Spinal cord (tissue), 10 donors: ENCODE data around the gene ACADS. TPM values are rescaled to one million over a fixed set of nuclear protein-coding genes. Genes with fewer than 3 reads are reported as not detected.

Experiments used
- DNase-seq, 6 donors: peaks; one replicate each; pipeline versions ENCODE4 v3.0.0 to v3.0.0-alpha.2; 2013 to 2015; ENCODE audit warnings: low spot score in 6 of 6, low read depth in 4 of 6
- H3K27ac ChIP-seq: one replicate; pipeline ENCODE4 v1.5.1; 2013; ENCODE audit warnings: low read depth, low read length, control low read depth
- H3K27me3 ChIP-seq: one replicate; pipeline ENCODE4 v1.6.1; 2013; ENCODE audit warnings: low read length; ENCODE audit not compliant: control insufficient read depth, insufficient read depth
- H3K36me3 ChIP-seq: one replicate; pipeline ENCODE4 v1.6.1; 2013; ENCODE audit warnings: low read length; ENCODE audit not compliant: control insufficient read depth, insufficient read depth
- H3K4me1 ChIP-seq: one replicate; pipeline ENCODE4 v1.6.1; 2013; ENCODE audit warnings: low read length; ENCODE audit not compliant: control insufficient read depth, insufficient read depth
- H3K4me3 ChIP-seq: one replicate; pipeline ENCODE4 v1.5.1; 2013; ENCODE audit warnings: low read depth, low read length, control low read depth
- H3K9me3 ChIP-seq: one replicate; pipeline ENCODE4 v1.6.1; 2013; ENCODE audit warnings: low read length; ENCODE audit not compliant: control insufficient read depth, insufficient read depth
- WGBS: methylation state at CpG from one replicate; pipeline ENCODE4 v1.1.5; 2013; ENCODE audit warnings: missing lambda C conversion rate; ENCODE audit not compliant: insufficient coverage; 5-methylcytosine and 5-hydroxymethylcytosine counted together
- polyA plus RNA-seq, 2 donors: library from polyadenylated mRNA; unstranded; fragments of 120-200 nt; gene quantifications; one replicate each; pipeline ENCODE4 v1.2.1, GENCODE V29; 2013; ENCODE audit not compliant: insufficient read length in 2 of 2
- total RNA-seq, 2 donors: library from RNA; depleted of rRNA in 1 of 2; stranded (reverse); fragments of 120-200 nt in 1 of 2; fragments of >200 nt in 1 of 2; gene quantifications; one replicate each; pipeline versions ENCODE4 v1.2.3 to v1.2.4, GENCODE V29; 2013 to 2014
- donor health status: healthy.

The ACADS gene
- total and polyA plus RNA-seq, 4 donors = 6.7 to 12.7 (median 11.9) TPM

DNA sequence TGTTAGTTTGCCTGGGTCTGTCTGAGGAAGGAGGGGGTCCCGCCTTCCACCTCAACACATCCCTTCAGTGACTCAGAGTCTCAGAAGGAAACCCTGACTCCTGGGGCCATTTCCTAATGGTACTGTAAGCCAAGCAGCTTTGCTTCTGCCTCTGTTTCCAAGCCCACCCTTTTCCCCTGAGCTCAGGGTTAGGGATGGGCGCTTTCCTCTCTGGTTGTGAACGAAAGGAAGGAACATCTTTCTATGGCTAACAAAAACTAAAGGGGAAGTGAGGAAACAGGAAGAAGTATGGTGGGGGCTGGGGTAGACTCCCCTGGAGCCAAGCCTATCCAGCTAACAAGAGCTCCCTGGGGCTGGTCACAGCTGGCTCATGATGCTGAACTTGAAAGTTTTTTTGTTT is 27.0 kb upstream of the ACADS start:
- no peak overlapping the region for H3K4me3 ChIP-seq
- DNase-seq = no peak
- H3K36me3 ChIP-seq = peaks cover 72% of the 10 kb centered on the region
- no peaks in the 10 kb centered on the region for H3K4me1 ChIP-seq
- no peaks in the 10 kb centered on the region for H3K9me3 ChIP-seq
- H3K27me3 ChIP-seq = no peaks in the 10 kb centered on the region
- no CpG with 5 or more reads among the region's 3 CpGs for WGBS
- no peak overlapping the region for H3K27ac ChIP-seq

GRCh38 chr12:120699553-120699952 is 26.1 kb upstream of the ACADS start:
- no peaks in the 10 kb centered on the region for H3K9me3 ChIP-seq
- H3K4me1 ChIP-seq = no peaks in the 10 kb centered on the region
- H3K27ac ChIP-seq = no peak overlapping the region
- no peak for DNase-seq
- WGBS = 98% methylated on average over 7 of the region's 7 CpGs
- no peaks in the 10 kb centered on the region for H3K27me3 ChIP-seq
- peaks cover 66% of the 10 kb centered on the region for H3K36me3 ChIP-seq
- H3K4me3 ChIP-seq = no peak overlapping the region

DNA sequence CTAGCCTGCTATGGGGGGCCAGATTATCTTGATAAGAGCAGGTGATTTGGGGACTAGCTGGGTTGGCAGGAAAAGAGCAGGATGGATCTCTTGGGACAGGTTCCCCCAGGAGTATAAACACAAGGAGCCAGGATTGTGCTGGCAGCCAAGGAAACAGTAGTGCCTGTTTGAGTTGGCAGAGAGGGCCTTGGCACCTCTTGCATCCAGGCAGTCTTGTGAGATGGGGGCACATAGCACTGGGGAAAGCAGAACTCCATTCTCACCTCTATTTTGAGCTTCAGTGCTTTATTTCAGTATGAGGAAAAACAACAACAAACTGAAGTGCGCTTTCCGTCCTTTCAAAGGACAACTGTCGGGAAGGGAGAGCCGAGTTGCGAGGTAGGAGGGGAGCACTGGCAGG is 24.7 kb upstream of the ACADS start:
- no peaks in the 10 kb centered on the region for H3K9me3 ChIP-seq
- no peak overlapping the region for H3K27ac ChIP-seq
- H3K36me3 ChIP-seq = peaks cover 59% of the 10 kb centered on the region
- no peaks in the 10 kb centered on the region for H3K4me1 ChIP-seq
- WGBS = 96% methylated on average over 5 of the region's 5 CpGs
- no peaks in the 10 kb centered on the region for H3K27me3 ChIP-seq
- H3K4me3 ChIP-seq = no peak overlapping the region
- peak in 1 of 6 donors; percentile 31 for DNase-seq

GRCh38 chr12:120702637-120703036 is 23.0 kb upstream of the ACADS start:
- no peak overlapping the region for H3K4me3 ChIP-seq
- peaks cover 49% of the 10 kb centered on the region for H3K36me3 ChIP-seq
- no peak overlapping the region for H3K27ac ChIP-seq
- WGBS = 100% methylated on average over 1 of the region's 1 CpG
- no peak for DNase-seq
- H3K9me3 ChIP-seq = no peaks in the 10 kb centered on the region
- no peaks in the 10 kb centered on the region for H3K4me1 ChIP-seq
- no peaks in the 10 kb centered on the region for H3K27me3 ChIP-seq

DNA sequence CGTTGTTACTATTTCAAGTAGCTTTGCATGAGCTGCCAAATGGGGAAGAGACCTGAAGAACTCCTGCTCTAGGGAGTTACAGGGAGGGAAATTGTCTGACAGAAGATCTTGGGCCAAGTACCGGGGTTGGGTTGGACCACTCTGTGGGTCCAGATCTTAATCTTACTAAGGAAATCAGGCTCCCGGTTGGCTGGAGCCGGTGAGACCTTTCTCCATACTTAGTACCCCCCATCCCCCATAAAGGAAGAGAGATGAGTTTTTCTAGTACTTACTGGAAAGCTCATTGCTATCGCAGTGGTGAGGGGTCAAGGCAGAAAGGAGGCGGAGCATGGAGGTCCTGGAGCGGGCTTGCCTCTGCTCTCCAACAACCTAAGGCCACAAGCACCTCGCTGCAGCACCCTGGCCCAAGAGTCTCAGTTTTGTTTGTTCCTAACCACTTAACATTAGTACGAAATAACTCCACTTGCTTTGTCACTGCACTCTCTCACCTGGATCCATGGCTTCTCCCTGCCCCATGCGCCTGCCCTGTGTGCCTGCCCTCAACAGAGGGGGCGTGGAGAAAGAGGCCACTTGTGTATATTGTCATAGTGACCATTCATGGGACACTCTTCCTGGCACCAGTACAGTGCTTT is 22.2 kb upstream of the ACADS start:
- Histone ChIP-seq H3K4me1 (no peaks in the 10 kb centered on the region), H3K4me3 (no peak overlapping the region), H3K36me3 (peaks cover 45% of the 10 kb centered on the region), H3K9me3 (no peaks in the 10 kb centered on the region), H3K27me3 (no peaks in the 10 kb centered on the region), H3K27ac (no peak overlapping the region)
- WGBS = 93% methylated on average over 5 of the region's 11 CpGs
- no peak for DNase-seq

- no peaks in the 10 kb centered on the region for H3K27me3 ChIP-seq
- no peak overlapping the region for H3K27ac ChIP-seq
- DNase-seq = no peak
- WGBS = no CpG with 5 or more reads among the region's 1 CpG
- no peaks in the 10 kb centered on the region for H3K9me3 ChIP-seq
- H3K4me3 ChIP-seq = no peak overlapping the region
- peaks cover 6% of the 10 kb centered on the region for H3K4me1 ChIP-seq
- H3K36me3 ChIP-seq = peaks cover 26% of the 10 kb centered on the region
Measured at GRCh38 chr12:120705618-120706017, 20.0 kb upstream of the ACADS start.

GRCh38 chr12:120706029-120706428 is 19.6 kb upstream of the ACADS start:
- H3K4me3 ChIP-seq = no peak overlapping the region
- H3K36me3 ChIP-seq = peaks cover 26% of the 10 kb centered on the region
- WGBS = 63% methylated on average over 3 of the region's 5 CpGs
- no peaks in the 10 kb centered on the region for H3K9me3 ChIP-seq
- DNase-seq = no peak
- H3K27ac ChIP-seq = no peak overlapping the region
- H3K27me3 ChIP-seq = no peaks in the 10 kb centered on the region
- peaks cover 9% of the 10 kb centered on the region for H3K4me1 ChIP-seq

DNA sequence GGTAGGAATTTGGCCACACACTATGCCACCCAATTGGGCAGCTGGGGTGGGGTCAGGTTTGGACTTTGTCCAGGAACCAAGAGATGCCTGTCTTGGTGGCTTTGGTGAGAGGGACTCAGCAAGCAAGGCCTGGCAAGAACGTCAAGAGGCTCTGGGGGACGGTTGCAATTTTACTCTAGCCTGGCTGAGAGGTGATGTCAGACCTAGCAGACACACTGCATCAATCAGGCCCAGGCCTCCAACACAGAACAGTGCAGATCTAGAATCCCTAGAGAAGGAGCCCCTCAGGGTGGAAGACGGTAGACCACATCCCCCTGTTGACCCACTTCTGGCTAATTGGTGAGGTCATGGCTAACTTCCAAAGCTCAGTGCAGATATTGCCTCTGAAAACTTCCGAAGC is 17.0 kb upstream of the ACADS start:
- no peaks in the 10 kb centered on the region for H3K9me3 ChIP-seq
- 48% methylated on average over 4 of the region's 4 CpGs for whole genome bisulfite sequencing
- H3K27me3 ChIP-seq = no peaks in the 10 kb centered on the region
- DNase-seq = no peak
- peaks cover 9% of the 10 kb centered on the region for H3K36me3 ChIP-seq
- peaks cover 19% of the 10 kb centered on the region for H3K4me1 ChIP-seq
- H3K27ac ChIP-seq = no peak overlapping the region
- no peak overlapping the region for H3K4me3 ChIP-seq

- under 1% methylated on average over 74 of the region's 76 CpGs for WGBS
- H3K9me3 ChIP-seq = no peaks in the 10 kb centered on the region
- H3K27me3 ChIP-seq = no peaks in the 10 kb centered on the region
- peaks cover 19% of the 10 kb centered on the region for H3K4me1 ChIP-seq
- peak in 3 of 6 donors; percentile 64 to 90 (median 89) for DNase-seq
- H3K36me3 ChIP-seq = peaks cover 18% of the 10 kb centered on the region
- H3K27ac ChIP-seq = peak within 1 kb of the TSS; percentile 67
- H3K4me3 ChIP-seq = peak within 1 kb of the TSS; percentile 74
Measured at GRCh38 chr12:120710031-120710804, 15.4 kb upstream of the ACADS start, which contains the start of gene UNC119B. Gene UNC119B, plus strand, starts transcription at chr12:120710458. Its CDS starts 17 bp downstream, at chr12:120710475.
